Keratinocyte (primary cell): ENCODE measurements around the gene IQSEC2. TPM values are rescaled to one million over a fixed set of nuclear protein-coding genes. Genes with fewer than 3 reads are reported as not detected.

Experiments used
- DNase-seq: peaks from one replicate; pipeline ENCODE4 v3.0.0-alpha.2; 2011; ENCODE audit warnings: low read depth, missing footprints, low spot score
- FAIRE-seq: peaks from 2 replicates; lab custom pipeline; 2011; peaks lifted over from hg19 to GRCh38; lab: Jason Lieb, UNC
- H2AFZ ChIP-seq: 2 replicates; pipeline ENCODE4 v1.6.0; 2012; ENCODE audit warnings: low read length, control low read depth, inconsistent platforms; ENCODE audit not compliant: control insufficient read depth
- H3K27ac ChIP-seq: 2 replicates; pipeline ENCODE4 v1.5.1; 2011; ENCODE audit warnings: low read length; ENCODE audit not compliant: control insufficient read depth, insufficient read depth
- H3K27me3 ChIP-seq: 3 replicates; pipeline ENCODE4 v1.6.0; 2011; ENCODE audit warnings: low read length; ENCODE audit not compliant: control insufficient read depth, insufficient read depth; ENCODE audit errors: extremely low read depth
- H3K36me3 ChIP-seq, 2 experiments: 2 replicates in 1 of 2; 3 replicates in 1 of 2; pipeline ENCODE4 v1.5.1; 2011; ENCODE audit warnings: low read length in 2 of 2, mild to moderate bottlenecking in 1 of 2; ENCODE audit not compliant: control insufficient read depth in 2 of 2, insufficient read depth in 2 of 2; ENCODE audit errors: extremely low read depth in 1 of 2
- H3K4me1 ChIP-seq: 3 replicates; pipeline ENCODE4 v1.5.1; 2011; ENCODE audit warnings: low read length; ENCODE audit not compliant: control insufficient read depth, insufficient read depth; ENCODE audit errors: extremely low read depth
- H3K4me2 ChIP-seq: 3 replicates; pipeline ENCODE4 v1.6.0; 2011; ENCODE audit warnings: low read depth, low read length; ENCODE audit not compliant: control insufficient read depth, insufficient read depth; ENCODE audit errors: extremely low read depth
- H3K4me3 ChIP-seq, 3 experiments: fragments of 200-600 bp in 1 of 3; sonication (generic) in 1 of 3; 2 replicates in 2 of 3; 3 replicates in 1 of 3; pipeline ENCODE4 v1.5.1; 2011 to 2016; ENCODE audit warnings: low read length in 3 of 3, mild to moderate bottlenecking in 3 of 3, control low read depth in 2 of 3, inconsistent platforms in 1 of 3, low read depth in 1 of 3, mixed read lengths in 1 of 3, mixed run types in 1 of 3, moderate library complexity in 1 of 3; ENCODE audit not compliant: control insufficient read depth in 2 of 3, insufficient read depth in 2 of 3; ENCODE audit errors: extremely low read depth in 1 of 3
- H3K79me2 ChIP-seq: 2 replicates; pipeline ENCODE4 v1.6.0; 2012; ENCODE audit warnings: low read length; ENCODE audit not compliant: control insufficient read depth, insufficient read depth
- H3K9ac ChIP-seq: 3 replicates; pipeline ENCODE4 v1.6.0; 2011; ENCODE audit warnings: low read length; ENCODE audit not compliant: control insufficient read depth, insufficient read depth; ENCODE audit errors: extremely low read depth
- H3K9me1 ChIP-seq: 3 replicates; pipeline ENCODE4 v1.6.0; 2011; ENCODE audit warnings: low read length; ENCODE audit not compliant: control insufficient read depth, insufficient read depth; ENCODE audit errors: extremely low read depth
- H3K9me3 ChIP-seq: 2 replicates; pipeline ENCODE4 v1.5.1; 2012; ENCODE audit warnings: low read depth, low read length; ENCODE audit not compliant: control insufficient read depth
- H4K20me1 ChIP-seq: 3 replicates; pipeline ENCODE4 v1.6.0; 2011; ENCODE audit warnings: low read length; ENCODE audit not compliant: control insufficient read depth, insufficient read depth; ENCODE audit errors: extremely low read depth
- EZH2 ChIP-seq: IDR thresholded peaks from one replicate; pipeline ENCODE4 v1.6.1; 2012; ENCODE audit warnings: inconsistent platforms, mild to moderate bottlenecking, low read length, moderate library complexity
- dilution Hi-C: fragments of 300-500 bp; cut with MboI; formaldehyde crosslinking; loops from one replicate; pipeline ENCODE4 v1.7.0; 2020; ENCODE audit warnings: low sequenced_read_pairs; ENCODE audit not compliant: extremely low pct_ligation_motif_present
- polyA plus RNA-seq, 5 experiments: library from polyadenylated mRNA; depleted of rRNA in 3 of 5; stranded (reverse) in 3 of 5; stranded (forward) in 1 of 5; unstranded in 1 of 5; fragments of >200 nt; gene quantifications; 1 replicate in 1 of 5; 2 replicates in 3 of 5; 3 replicates in 1 of 5; pipeline versions ENCODE4 v1.2.1 to v1.2.3, GENCODE V29; 2011 to 2012; ENCODE audit warnings: missing spikeins in 2 of 5, low read depth in 1 of 5, low replicate concordance in 1 of 5
- TF ChIP-seq, protein P1 (sequence below), 3 experiments: IDR thresholded peaks in 1 of 3; conservative IDR thresholded peaks in 1 of 3; optimal IDR thresholded peaks in 1 of 3; 2 replicates in 2 of 3; 3 replicates in 1 of 3; pipeline versions ENCODE3 to v1.5.1; 2011; ENCODE audit warnings: low read length in 3 of 3, mild to moderate bottlenecking in 3 of 3, moderate library complexity in 2 of 3, control low read depth in 1 of 3, inconsistent platforms in 1 of 3; ENCODE audit not compliant: insufficient read depth in 2 of 3; ENCODE audit errors: extremely low read depth in 1 of 3

The IQSEC2 gene
- polyA plus RNA-seq, 1 donor (not counting 4 experiments of a cell fraction or from before 2014, with no cell fraction given), result 4.7 TPM

DNA sequence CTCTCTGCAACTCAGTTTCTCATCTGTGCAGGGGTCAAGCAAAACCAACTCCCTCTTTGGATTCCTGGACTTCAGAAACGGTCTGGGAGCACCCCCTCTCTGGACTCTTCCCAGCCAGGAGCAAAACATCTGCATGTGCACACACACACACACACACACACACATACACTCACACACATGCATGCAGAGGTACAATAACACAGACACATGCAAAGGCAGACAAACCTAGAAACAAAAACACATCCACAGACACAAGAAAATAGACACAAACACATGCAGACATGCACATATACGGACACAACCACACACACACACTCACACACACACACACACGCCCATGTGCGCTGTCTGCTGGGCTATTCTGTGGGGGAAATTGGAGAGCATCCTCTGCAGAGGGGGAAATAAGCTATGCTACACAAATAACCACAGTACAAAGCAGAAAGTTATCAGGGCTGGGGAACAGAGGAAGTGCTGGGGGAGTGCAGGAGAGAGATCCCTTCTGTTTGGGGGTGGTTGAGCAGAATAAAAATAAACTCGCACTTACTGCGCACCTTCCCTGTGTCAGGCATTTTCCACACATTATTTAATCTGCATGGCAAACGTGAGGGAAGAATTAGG is 19.9 kb downstream of the IQSEC2 start:
- Histone ChIP-seq H3K4me2 (no peak overlapping the region), H2AFZ (no peak overlapping the region), H3K4me1 (peaks cover 25% of the 10 kb centered on the region), H3K27me3 (peaks cover 18% of the 10 kb centered on the region), H3K79me2 (no peaks in the 10 kb centered on the region), H3K9me1 (no peaks in the 10 kb centered on the region), H3K27ac (no peak overlapping the region), H3K9me3 (no peaks in the 10 kb centered on the region), H3K36me3 (no peaks in the 10 kb centered on the region), H3K4me3 (no peak overlapping the region), H3K9ac (no peak overlapping the region), H4K20me1 (no peaks in the 10 kb centered on the region)
- DNase-seq (no peak), FAIRE-seq (no peak)
- TF ChIP-seq EZH2, result no peak
- dilution Hi-C loops, result no loop called here

DNA sequence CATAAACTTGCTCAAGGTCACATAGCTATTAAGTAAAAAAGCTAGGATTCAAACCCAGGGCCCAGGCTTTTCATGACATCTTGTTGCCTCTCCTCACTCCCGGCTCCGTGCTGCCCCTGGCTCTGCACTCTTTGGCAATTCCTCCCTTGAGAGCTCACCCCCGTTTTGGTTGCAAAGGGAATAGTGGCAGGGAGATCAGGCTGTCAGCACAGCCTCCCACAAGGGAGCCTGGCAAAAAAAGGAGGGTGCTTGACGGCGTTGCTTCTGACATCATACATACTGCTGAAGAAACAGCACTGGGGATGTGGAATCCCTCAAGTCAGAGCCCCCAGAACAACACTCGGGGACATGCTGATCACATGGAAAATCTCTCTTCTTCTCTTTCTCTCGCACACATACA is 20.5 kb downstream of the IQSEC2 start:
- no peak for DNase-seq
- H3K4me2 ChIP-seq, result no peak overlapping the region
- no peaks in the 10 kb centered on the region for H4K20me1 ChIP-seq
- H3K27ac ChIP-seq, result no peak overlapping the region
- H3K36me3 ChIP-seq, result no peaks in the 10 kb centered on the region
- TF ChIP-seq, protein P1, sequence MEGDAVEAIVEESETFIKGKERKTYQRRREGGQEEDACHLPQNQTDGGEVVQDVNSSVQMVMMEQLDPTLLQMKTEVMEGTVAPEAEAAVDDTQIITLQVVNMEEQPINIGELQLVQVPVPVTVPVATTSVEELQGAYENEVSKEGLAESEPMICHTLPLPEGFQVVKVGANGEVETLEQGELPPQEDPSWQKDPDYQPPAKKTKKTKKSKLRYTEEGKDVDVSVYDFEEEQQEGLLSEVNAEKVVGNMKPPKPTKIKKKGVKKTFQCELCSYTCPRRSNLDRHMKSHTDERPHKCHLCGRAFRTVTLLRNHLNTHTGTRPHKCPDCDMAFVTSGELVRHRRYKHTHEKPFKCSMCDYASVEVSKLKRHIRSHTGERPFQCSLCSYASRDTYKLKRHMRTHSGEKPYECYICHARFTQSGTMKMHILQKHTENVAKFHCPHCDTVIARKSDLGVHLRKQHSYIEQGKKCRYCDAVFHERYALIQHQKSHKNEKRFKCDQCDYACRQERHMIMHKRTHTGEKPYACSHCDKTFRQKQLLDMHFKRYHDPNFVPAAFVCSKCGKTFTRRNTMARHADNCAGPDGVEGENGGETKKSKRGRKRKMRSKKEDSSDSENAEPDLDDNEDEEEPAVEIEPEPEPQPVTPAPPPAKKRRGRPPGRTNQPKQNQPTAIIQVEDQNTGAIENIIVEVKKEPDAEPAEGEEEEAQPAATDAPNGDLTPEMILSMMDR (optimal IDR thresholded peaks at IDR 0.05 in 1 of 3, IDR thresholded peaks at IDR 0.05 in 1 of 3, conservative IDR thresholded peaks at IDR 0.05 in 1 of 3; ENCODE audit: extremely low read depth in 1 of 3, insufficient read depth in 2 of 3, low read length in 3 of 3), result no peak
- no peak for TF ChIP-seq EZH2
- no peak for FAIRE-seq
- H3K79me2 ChIP-seq, result no peaks in the 10 kb centered on the region
- H3K9me1 ChIP-seq, result no peaks in the 10 kb centered on the region
- dilution Hi-C loops, result no loop called here
- H3K4me3 ChIP-seq, result no peak overlapping the region
- peaks cover 19% of the 10 kb centered on the region for H3K4me1 ChIP-seq
- H3K27me3 ChIP-seq, result peaks cover 19% of the 10 kb centered on the region
- H3K9me3 ChIP-seq, result no peaks in the 10 kb centered on the region
- H2AFZ ChIP-seq, result no peak overlapping the region
- no peak overlapping the region for H3K9ac ChIP-seq
